Measurements from ENCODE around the gene NAV2. TPM values are rescaled to one million over a fixed set of nuclear protein-coding genes. Genes with fewer than 3 reads are reported as not detected.
A peak's percentile ranks its signal among the peaks of the same experiment; 100 is the strongest.

NAV2 gene
- total and polyA plus RNA-seq, 12 donors = 6.9 to 34.7 (median 20.2) TPM

- Histone ChIP-seq H3K27ac (no peak overlapping the region), H3K4me1 (peaks cover 0 to 51% (median 30%) of the 10 kb centered on the region in 9 donors), H3K36me3 (no peaks in the 10 kb centered on the region), H3K4me3 (no peak overlapping the region), H3K27me3 (no peaks in the 10 kb centered on the region), H3K9me3 (no peaks in the 10 kb centered on the region)
- DNase-seq (no peak), ATAC-seq (no peak)
- WGBS, 2 donors = 88% methylated on average over 6 of the region's 6 CpGs
- intact Hi-C loops (cut with DNase I) = no loop called here
- no peak for TF ChIP-seq CTCF (IDR thresholded peaks at IDR 0.05)
Measured at GRCh38 chr11:19789245-19789644, 76.6 kb downstream of the NAV2 start.

- intact Hi-C loops (cut with DNase I) = loop anchor here in 1 of 10 donors (5.0 kb wide), 1 partner anchor 33 kb away; no protein-coding TSS in a partner anchor
Measured at GRCh38 chr11:19789835-19790710, 77.4 kb downstream of the NAV2 start.

GRCh38 chr11:19790831-19791552, 78.4 kb downstream of the NAV2 start:
- Histone ChIP-seq H3K4me1 (peaks cover 0 to 69% (median 39%) of the 10 kb centered on the region in 9 donors), H3K9me3 (no peaks in the 10 kb centered on the region), H3K27me3 (no peaks in the 10 kb centered on the region), H3K36me3 (no peaks in the 10 kb centered on the region), H3K4me3 (no peak overlapping the region), H3K27ac (no peak overlapping the region)
- peak in 1 of 8 donors; percentile 6 for ATAC-seq
- 76 to 83% methylated on average over 8 of the region's 8 CpGs for WGBS, 2 donors
- TF ChIP-seq CTCF (IDR thresholded peaks at IDR 0.05) = no peak
- intact Hi-C loops (cut with DNase I) = loop anchor here in 1 of 10 donors (5.0 kb wide), 1 partner anchor 34 kb away; no protein-coding TSS in a partner anchor
- no peak for DNase-seq

More at GRCh38 chr11:19789835-19790710, 77.4 kb downstream of the NAV2 start:
- H3K36me3 ChIP-seq = no peaks in the 10 kb centered on the region
- H3K4me3 ChIP-seq = no peak overlapping the region
- H3K27ac ChIP-seq = peak overlapping the region in 1 of 10 donors; percentile 36
- no peak for TF ChIP-seq CTCF (IDR thresholded peaks at IDR 0.05)
- peaks cover 0 to 60% (median 38%) of the 10 kb centered on the region in 9 donors for H3K4me1 ChIP-seq
- ATAC-seq = peak in 3 of 8 donors; percentile 11 to 31 (median 25)
- H3K27me3 ChIP-seq = no peaks in the 10 kb centered on the region
- no peaks in the 10 kb centered on the region for H3K9me3 ChIP-seq
- WGBS, 2 donors = 45 to 52% methylated on average over 10 of the region's 10 CpGs
- no peak for DNase-seq

GRCh38 chr11:19792510-19792909, 79.9 kb downstream of the NAV2 start:
- peaks cover 0 to 78% (median 39%) of the 10 kb centered on the region in 9 donors for H3K4me1 ChIP-seq
- TF ChIP-seq CTCF (IDR thresholded peaks at IDR 0.05) = no peak
- no peaks in the 10 kb centered on the region for H3K36me3 ChIP-seq
- no peaks in the 10 kb centered on the region for H3K9me3 ChIP-seq
- peak overlapping the region in 4 of 10 donors; percentile 10 to 48 (median 34) for H3K27ac ChIP-seq
- 45 to 53% methylated on average over 2 of the region's 2 CpGs for WGBS, 2 donors
- no peak overlapping the region for H3K4me3 ChIP-seq
- no peaks in the 10 kb centered on the region for H3K27me3 ChIP-seq
- ATAC-seq (peak in 7 of 8 donors; percentile 39 to 85 (median 80)), DNase-seq (no peak)
- intact Hi-C loops (cut with DNase I) = loop anchor here in 1 of 10 donors (5.0 kb wide), 1 partner anchor 35 kb away; no protein-coding TSS in a partner anchor

Data from heart right ventricle (tissue), 16 donors.